GM12874 (cell line): Measurements from ENCODE around the gene GDPD2.

Experiments used
- TF ChIP-seq, protein P1 (sequence below): IDR thresholded peaks from 2 replicates; pipeline ENCODE4 v1.5.1; 2011; ENCODE audit warnings: low read depth, mild to moderate bottlenecking, control low read depth, low read length, moderate library complexity; ENCODE audit not compliant: insufficient read depth

GDPD2 gene

DNA sequence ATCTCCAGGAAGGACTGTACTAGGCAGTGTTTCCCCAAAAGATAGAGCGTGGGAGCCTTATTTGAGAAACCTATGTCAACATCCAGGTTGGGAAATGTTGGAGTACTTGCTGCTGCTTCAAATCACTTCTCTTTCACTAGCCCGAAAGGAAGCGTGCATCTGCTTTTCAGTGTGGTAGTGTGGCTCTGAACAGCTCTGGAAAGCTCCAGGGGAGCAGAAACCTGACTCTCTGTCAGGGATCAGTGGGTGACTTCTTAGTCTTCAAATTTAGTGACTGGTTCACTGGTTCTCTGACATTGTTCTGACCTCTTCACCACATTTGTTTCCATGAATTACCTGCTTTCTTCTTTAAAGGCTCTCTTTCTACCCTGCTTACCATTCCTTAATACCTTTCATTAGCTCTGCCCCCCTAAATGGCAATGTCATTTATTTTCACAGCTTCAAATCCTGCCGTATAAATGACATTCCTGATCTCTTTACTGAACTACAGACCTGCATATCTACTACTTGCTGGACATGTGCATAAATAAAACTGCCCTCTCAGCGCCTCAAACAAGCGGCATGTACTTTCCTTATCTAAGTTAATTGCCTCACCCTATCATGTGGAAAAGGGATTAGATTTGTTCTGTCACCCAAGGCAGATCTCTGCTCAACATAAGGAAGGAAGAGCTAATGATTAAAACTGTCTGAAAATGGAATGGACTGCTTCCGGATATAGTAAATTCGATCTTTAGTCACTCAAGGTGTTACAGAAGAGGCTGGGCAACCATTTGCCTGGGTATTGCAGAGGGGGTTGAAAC, 58.6 kb downstream of the GDPD2 start:
- TF ChIP-seq, protein P1, sequence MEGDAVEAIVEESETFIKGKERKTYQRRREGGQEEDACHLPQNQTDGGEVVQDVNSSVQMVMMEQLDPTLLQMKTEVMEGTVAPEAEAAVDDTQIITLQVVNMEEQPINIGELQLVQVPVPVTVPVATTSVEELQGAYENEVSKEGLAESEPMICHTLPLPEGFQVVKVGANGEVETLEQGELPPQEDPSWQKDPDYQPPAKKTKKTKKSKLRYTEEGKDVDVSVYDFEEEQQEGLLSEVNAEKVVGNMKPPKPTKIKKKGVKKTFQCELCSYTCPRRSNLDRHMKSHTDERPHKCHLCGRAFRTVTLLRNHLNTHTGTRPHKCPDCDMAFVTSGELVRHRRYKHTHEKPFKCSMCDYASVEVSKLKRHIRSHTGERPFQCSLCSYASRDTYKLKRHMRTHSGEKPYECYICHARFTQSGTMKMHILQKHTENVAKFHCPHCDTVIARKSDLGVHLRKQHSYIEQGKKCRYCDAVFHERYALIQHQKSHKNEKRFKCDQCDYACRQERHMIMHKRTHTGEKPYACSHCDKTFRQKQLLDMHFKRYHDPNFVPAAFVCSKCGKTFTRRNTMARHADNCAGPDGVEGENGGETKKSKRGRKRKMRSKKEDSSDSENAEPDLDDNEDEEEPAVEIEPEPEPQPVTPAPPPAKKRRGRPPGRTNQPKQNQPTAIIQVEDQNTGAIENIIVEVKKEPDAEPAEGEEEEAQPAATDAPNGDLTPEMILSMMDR, result no peak

DNA sequence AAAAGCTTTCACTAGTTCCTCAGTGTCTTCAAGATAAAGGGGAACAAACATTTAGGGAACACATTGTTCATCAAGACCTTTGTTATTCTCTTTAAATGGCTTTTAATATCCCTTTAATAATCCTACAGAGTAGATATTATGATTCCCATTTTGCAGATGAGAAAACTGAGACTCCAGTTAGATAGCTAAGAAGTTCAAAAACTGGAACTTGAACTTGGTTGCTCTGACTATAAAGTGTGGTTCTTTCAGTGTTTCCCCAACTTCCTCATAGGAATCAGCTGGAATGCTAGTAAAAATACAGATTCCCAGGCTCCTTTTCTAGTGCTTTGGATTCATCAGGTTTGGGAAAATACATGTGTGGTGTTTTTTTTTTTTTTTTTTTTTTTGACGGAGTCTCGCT, 59.2 kb downstream of the GDPD2 start:
- TF ChIP-seq, protein P1, result no peak
